Non-pigmented ciliary epithelial cell (primary cell): ENCODE data around the gene GSS.
"Not testable (repeated sequence)": the region's sequence is repeated elsewhere in the genome, so short reads cannot be mapped to it uniquely, and the experiment has no call there.

Experiments
- DNase-seq: peaks from one replicate; pipeline ENCODE4 v3.0.0-alpha.2; 2010; ENCODE audit warnings: low read depth

The GSS gene

GRCh38 chr20:34904202-34904621 lies 51.4 kb downstream of the GSS start:
- DNase-seq, result no peak

- not testable (repeated sequence) for DNase-seq
Measured at GRCh38 chr20:34898731-34899130, 56.9 kb downstream of the GSS start.

GRCh38 chr20:34898129-34898528 lies 57.5 kb downstream of the GSS start:
- not testable (repeated sequence) for DNase-seq

- DNase-seq, result no peak
Measured at GRCh38 chr20:34896086-34896621, 59.5 kb downstream of the GSS start.

- no peak for DNase-seq
Measured at GRCh38 chr20:34895465-34895864, 60.1 kb downstream of the GSS start.

GRCh38 chr20:34894723-34895122 lies 60.9 kb downstream of the GSS start:
- DNase-seq, result no peak

GRCh38 chr20:34892671-34893070 lies 62.9 kb downstream of the GSS start:
- no peak for DNase-seq

GRCh38 chr20:34891166-34892062 lies 64.2 kb downstream of the GSS start:
- DNase-seq, result no peak

GRCh38 chr20:34888468-34888867 lies 67.1 kb downstream of the GSS start:
- DNase-seq, result no peak

GRCh38 chr20:34887023-34887422 lies 68.6 kb downstream of the GSS start:
- no peak for DNase-seq

GRCh38 chr20:34886122-34886521 lies 69.5 kb downstream of the GSS start:
- DNase-seq, result no peak

GRCh38 chr20:34884260-34884659 lies 71.3 kb downstream of the GSS start:
- DNase-seq, result no peak

- DNase-seq, result no peak
Measured at GRCh38 chr20:34883809-34884208, 71.8 kb downstream of the GSS start.

- DNase-seq, result no peak
Measured at GRCh38 chr20:34883087-34883688, 72.4 kb downstream of the GSS start.

- no peak for DNase-seq
Measured at GRCh38 chr20:34881689-34882088, 73.9 kb downstream of the GSS start.

- not testable (repeated sequence) for DNase-seq
Measured at GRCh38 chr20:34880971-34881370, 74.6 kb downstream of the GSS start.

- DNase-seq, result no peak
Measured at GRCh38 chr20:34880215-34880850, 75.3 kb downstream of the GSS start.
